ENCODE data around the gene SAE1. TPM values are rescaled to one million over a fixed set of nuclear protein-coding genes. Genes with fewer than 3 reads are reported as not detected.

The SAE1 gene
- total and polyA plus RNA-seq, 2 experiments from 2014 or later: 97.2 to 112 TPM

DNA sequence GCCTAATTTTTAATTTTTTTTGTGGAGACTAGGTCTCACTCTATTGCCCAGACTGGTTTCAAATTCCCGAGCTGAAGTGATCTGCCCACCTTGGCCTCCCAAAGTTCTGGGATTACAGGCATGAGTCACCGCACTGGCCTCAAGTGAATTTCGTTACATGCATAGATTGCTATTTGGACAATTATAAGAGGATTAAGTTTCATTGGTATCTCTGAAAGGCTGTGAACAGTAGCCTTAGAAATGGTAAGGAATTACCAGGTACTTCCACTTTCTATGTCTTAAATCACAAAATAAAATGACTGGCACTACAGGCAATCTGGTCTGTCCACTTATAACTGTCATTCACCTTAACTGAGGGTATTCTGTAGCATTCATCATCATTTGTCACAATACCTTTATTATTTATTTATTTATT, 122.8 kb downstream of the SAE1 start:
- Histone ChIP-seq H4K20me1 (ENCODE audit: insufficient read depth, poor library complexity, severe bottlenecking) (no peaks in the 10 kb centered on the region), H3K4me3 (no peak overlapping the region), H3K9me3 (ENCODE audit: low read depth) (no peaks in the 10 kb centered on the region), H3K36me3 (replicated peaks; ENCODE audit: insufficient read depth, low read depth) (no peaks in the 10 kb centered on the region), H3K27me3 (no peaks in the 10 kb centered on the region), H3K4me2 (no peak overlapping the region), H3K4me1 (ENCODE audit: insufficient read depth) (peaks cover 8% of the 10 kb centered on the region), H3K27ac (peak overlapping the region; percentile 16), H3K79me2 (peaks cover 8% of the 10 kb centered on the region), H2AFZ (no peak overlapping the region), H3K9me2 (replicated peaks; ENCODE audit: insufficient read depth) (no peaks in the 10 kb centered on the region)
- 41% methylated on average over 3 of the region's 3 CpGs for WGBS (ENCODE audit: low lambda C conversion rate, missing lambda C conversion rate)
- no peak for TF ChIP-seq EZH2 (IDR thresholded peaks at IDR 0.05; ENCODE audit: borderline replicate concordance)
- TF ChIP-seq EZH2phosphoT487 (IDR thresholded peaks at IDR 0.05; ENCODE audit: low read depth, severe bottlenecking, unreplicated experiment): no peak
- no peak for TF ChIP-seq CTCF (IDR thresholded peaks at IDR 0.05; ENCODE audit: poor library complexity)
- peak; percentile 27 for DNase-seq (ENCODE audit: low spot score)

DNA sequence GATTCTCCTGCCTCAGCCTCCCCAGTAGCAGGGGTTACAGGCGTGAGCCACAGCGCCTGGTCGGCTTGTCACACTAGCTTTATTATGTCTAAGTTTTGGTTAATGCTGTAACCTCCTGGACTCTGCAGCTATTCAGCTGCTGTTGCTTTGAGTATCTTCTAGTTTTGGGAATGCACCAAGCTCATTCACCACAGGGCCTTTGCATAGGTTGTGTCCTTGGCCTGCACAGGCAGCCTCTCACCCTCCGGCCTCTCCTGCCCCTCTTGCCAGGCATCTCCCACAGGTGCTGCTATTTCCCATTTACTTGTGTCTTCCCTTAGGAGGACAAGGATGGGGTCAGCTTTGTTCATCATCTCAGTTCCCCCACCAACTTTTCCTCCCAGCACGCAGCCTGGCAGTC, 123.3 kb downstream of the SAE1 start:
- H3K9me3 ChIP-seq (ENCODE audit: low read depth): no peaks in the 10 kb centered on the region
- H3K4me2 ChIP-seq: no peak overlapping the region
- H3K36me3 ChIP-seq (replicated peaks; ENCODE audit: insufficient read depth, low read depth): no peaks in the 10 kb centered on the region
- no peaks in the 10 kb centered on the region for H4K20me1 ChIP-seq (ENCODE audit: insufficient read depth, poor library complexity, severe bottlenecking)
- no peaks in the 10 kb centered on the region for H3K27me3 ChIP-seq
- H3K4me3 ChIP-seq: no peak overlapping the region
- 97% methylated on average over 5 of the region's 5 CpGs for WGBS (ENCODE audit: low lambda C conversion rate, missing lambda C conversion rate)
- H3K27ac ChIP-seq: no peak overlapping the region
- peaks cover 13% of the 10 kb centered on the region for H3K4me1 ChIP-seq (ENCODE audit: insufficient read depth)
- H3K79me2 ChIP-seq: peaks cover 13% of the 10 kb centered on the region
- H2AFZ ChIP-seq: no peak overlapping the region
- no peak for DNase-seq (ENCODE audit: low spot score)
- TF ChIP-seq CTCF (IDR thresholded peaks at IDR 0.05; ENCODE audit: poor library complexity): no peak
- no peak for TF ChIP-seq EZH2phosphoT487 (IDR thresholded peaks at IDR 0.05; ENCODE audit: low read depth, severe bottlenecking, unreplicated experiment)
- no peak for TF ChIP-seq EZH2 (IDR thresholded peaks at IDR 0.05; ENCODE audit: borderline replicate concordance)
- H3K9me2 ChIP-seq (replicated peaks; ENCODE audit: insufficient read depth): no peaks in the 10 kb centered on the region

GRCh38 chr19:47255879-47256692, 125.5 kb downstream of the SAE1 start, which contains the start of gene CCDC9:
Gene CCDC9 (plus strand): TSS chr19:47256525. CDS start chr19:47258401, 1,876 bp downstream.
- peak; percentile 98 for DNase-seq (ENCODE audit: low spot score)
- WGBS (ENCODE audit: low lambda C conversion rate, missing lambda C conversion rate): 28% methylated on average over 52 of the region's 60 CpGs
- H3K9me2 ChIP-seq (replicated peaks; ENCODE audit: insufficient read depth): no peaks in the 10 kb centered on the region

More at GRCh38 chr19:47255879-47256692, 125.5 kb downstream of the SAE1 start, which contains the start of gene CCDC9:
- Histone ChIP-seq H3K27ac (peak within 1 kb of the TSS; percentile 96), H3K4me3 (peak within 1 kb of the TSS; percentile 54), H2AFZ (peak within 1 kb of the TSS; percentile 76), H3K9me3 (ENCODE audit: low read depth) (no peaks in the 10 kb centered on the region), H3K4me1 (ENCODE audit: insufficient read depth) (peaks cover 19% of the 10 kb centered on the region), H4K20me1 (ENCODE audit: insufficient read depth, poor library complexity, severe bottlenecking) (no peaks in the 10 kb centered on the region), H3K79me2 (peaks cover 21% of the 10 kb centered on the region), H3K4me2 (peak within 1 kb of the TSS; percentile 86), H3K27me3 (no peaks in the 10 kb centered on the region), H3K36me3 (replicated peaks; ENCODE audit: insufficient read depth, low read depth) (no peaks in the 10 kb centered on the region)
- TF ChIP-seq EZH2phosphoT487 (IDR thresholded peaks at IDR 0.05; ENCODE audit: low read depth, severe bottlenecking, unreplicated experiment): no peak
- no peak for TF ChIP-seq EZH2 (IDR thresholded peaks at IDR 0.05; ENCODE audit: borderline replicate concordance)
- TF ChIP-seq CTCF (IDR thresholded peaks at IDR 0.05; ENCODE audit: poor library complexity): no peak

Data from hepatocyte (in vitro differentiated cells).